ENCODE results near the gene MRAP.
"Not testable (repeated sequence)": the region's sequence is repeated elsewhere in the genome, so short reads cannot be mapped to it uniquely, and the experiment has no call there.

MRAP gene

GRCh38 chr21:32298658-32299081, at the start of gene MRAP:
TSS of gene MRAP (plus strand) at chr21:32298855. CDS start at chr21:32298972, 117 bp downstream.
- DNase-seq (ENCODE audit: low spot score): no peak

GRCh38 chr21:32249511-32250280, 49.0 kb upstream of the MRAP start:
- DNase-seq (ENCODE audit: low spot score): no peak

- DNase-seq (ENCODE audit: low spot score): no peak
Observed at GRCh38 chr21:32252136-32252535, 46.5 kb upstream of the MRAP start.

- no peak for DNase-seq (ENCODE audit: low spot score)
Observed at GRCh38 chr21:32253215-32253641, 45.4 kb upstream of the MRAP start.

- no peak for DNase-seq (ENCODE audit: low spot score)
Observed at GRCh38 chr21:32256251-32256650, 42.4 kb upstream of the MRAP start.

GRCh38 chr21:32256873-32257620, 41.6 kb upstream of the MRAP start:
- DNase-seq (ENCODE audit: low spot score): peak; percentile 44

- peak; percentile 80 for DNase-seq (ENCODE audit: low spot score)
Observed at GRCh38 chr21:32257962-32258785, 40.5 kb upstream of the MRAP start.

- not testable (repeated sequence) for DNase-seq (ENCODE audit: low spot score)
Observed at GRCh38 chr21:32258786-32259048, 39.9 kb upstream of the MRAP start.

GRCh38 chr21:32260130-32260529, 38.5 kb upstream of the MRAP start:
- DNase-seq (ENCODE audit: low spot score): no peak

GRCh38 chr21:32261929-32262328, 36.7 kb upstream of the MRAP start:
- no peak for DNase-seq (ENCODE audit: low spot score)

GRCh38 chr21:32265321-32265720, 33.3 kb upstream of the MRAP start:
- not testable (repeated sequence) for DNase-seq (ENCODE audit: low spot score)

GRCh38 chr21:32270748-32271147, 27.9 kb upstream of the MRAP start:
- DNase-seq (ENCODE audit: low spot score): no peak

- no peak for DNase-seq (ENCODE audit: low spot score)
Observed at GRCh38 chr21:32276671-32277070, 22.0 kb upstream of the MRAP start.

GRCh38 chr21:32278103-32278502, 20.6 kb upstream of the MRAP start:
- DNase-seq (ENCODE audit: low spot score): no peak

- DNase-seq (ENCODE audit: low spot score): peak; percentile 97
Observed at GRCh38 chr21:32278518-32279376, 19.9 kb upstream of the MRAP start, which contains the start of gene MIS18A. TSS of gene MIS18A (minus strand) at chr21:32279049. CDS start at chr21:32279014, 35 bp downstream.

GRCh38 chr21:32279377-32279680, 19.3 kb upstream of the MRAP start:
- DNase-seq (ENCODE audit: low spot score): no peak

- no peak for DNase-seq (ENCODE audit: low spot score)
Observed at GRCh38 chr21:32281531-32281930, 17.1 kb upstream of the MRAP start.

GRCh38 chr21:32282992-32283391, 15.7 kb upstream of the MRAP start:
- DNase-seq (ENCODE audit: low spot score): no peak

GRCh38 chr21:32285476-32285875, 13.2 kb upstream of the MRAP start:
- DNase-seq (ENCODE audit: low spot score): no peak

GRCh38 chr21:32297449-32297848, 1.2 kb upstream of the MRAP start:
- no peak for DNase-seq (ENCODE audit: low spot score)

GRCh38 chr21:32298148-32298559, 501 bp upstream of the MRAP start:
- no peak for DNase-seq (ENCODE audit: low spot score)

GRCh38 chr21:32299695-32300094, 1.0 kb downstream of the MRAP start:
- DNase-seq (ENCODE audit: low spot score): no peak
